ENCODE measurements around the gene MRTFB.

Gene MRTFB

GRCh38 chr16:14309906-14310305 lies 238.8 kb downstream of the MRTFB start:
- H3K9me3 ChIP-seq (ENCODE audit: control insufficient read depth, low read length), result no peaks in the 10 kb centered on the region
- peak overlapping the region; percentile 67 for H3K27ac ChIP-seq (ENCODE audit: low read depth, low read length, severe bottlenecking)
- WGBS, 2 experiments (ENCODE audit: insufficient coverage in 2 of 2), result 85 to 88% methylated on average over 9 to 10 of the region's 10 CpGs
- peaks cover 56% of the 10 kb centered on the region for H3K4me1 ChIP-seq (ENCODE audit: control insufficient read depth, insufficient read depth, low read length, poor library complexity, severe bottlenecking)
- no peak overlapping the region for H3K4me3 ChIP-seq (ENCODE audit: extremely low read depth, insufficient read depth, low read length, poor library complexity, severe bottlenecking)
- no peaks in the 10 kb centered on the region for H3K36me3 ChIP-seq (ENCODE audit: control insufficient read depth, insufficient read depth, low read length)

DNA sequence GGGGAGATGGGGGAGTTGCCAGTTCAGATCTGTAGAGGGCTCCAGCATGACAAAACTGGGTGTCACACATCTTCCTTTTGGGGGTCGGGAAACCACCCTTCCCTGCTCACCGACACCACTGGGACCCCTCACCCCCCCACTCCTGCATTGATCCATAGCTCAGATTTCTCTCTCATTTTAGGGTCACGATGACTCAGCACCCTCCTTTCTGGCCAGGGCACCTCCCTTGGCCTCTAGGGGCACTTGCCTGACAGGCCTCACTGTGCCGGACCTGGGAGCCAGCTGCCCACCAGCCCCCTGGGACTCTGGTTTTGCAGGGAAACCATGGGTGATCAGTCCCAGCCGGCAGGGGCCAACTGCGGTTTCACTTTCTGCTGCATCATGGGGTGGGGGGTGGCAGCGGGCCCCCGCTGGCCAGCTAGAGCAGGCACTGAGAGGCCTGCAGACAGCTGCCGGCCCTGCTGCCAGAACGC lies 239.4 kb downstream of the MRTFB start:
- H3K4me3 ChIP-seq (ENCODE audit: extremely low read depth, insufficient read depth, low read length, poor library complexity, severe bottlenecking), result no peak overlapping the region
- peaks cover 50% of the 10 kb centered on the region for H3K4me1 ChIP-seq (ENCODE audit: control insufficient read depth, insufficient read depth, low read length, poor library complexity, severe bottlenecking)
- H3K36me3 ChIP-seq (ENCODE audit: control insufficient read depth, insufficient read depth, low read length), result no peaks in the 10 kb centered on the region
- H3K27ac ChIP-seq (ENCODE audit: low read depth, low read length, severe bottlenecking), result peak overlapping the region; percentile 67
- no peaks in the 10 kb centered on the region for H3K9me3 ChIP-seq (ENCODE audit: control insufficient read depth, low read length)
- WGBS, 2 experiments (ENCODE audit: insufficient coverage in 2 of 2), result 56 to 63% methylated on average over 7 to 9 of the region's 10 CpGs

- 78 to 100% methylated on average over 1 of the region's 1 CpG for WGBS, 2 experiments (ENCODE audit: insufficient coverage in 2 of 2)
- peaks cover 14% of the 10 kb centered on the region for H3K4me1 ChIP-seq (ENCODE audit: control insufficient read depth, insufficient read depth, low read length, poor library complexity, severe bottlenecking)
- H3K4me3 ChIP-seq (ENCODE audit: extremely low read depth, insufficient read depth, low read length, poor library complexity, severe bottlenecking), result no peak overlapping the region
- no peaks in the 10 kb centered on the region for H3K36me3 ChIP-seq (ENCODE audit: control insufficient read depth, insufficient read depth, low read length)
- H3K9me3 ChIP-seq (ENCODE audit: control insufficient read depth, low read length), result no peaks in the 10 kb centered on the region
- H3K27ac ChIP-seq (ENCODE audit: low read depth, low read length, severe bottlenecking), result no peak overlapping the region
Observed at GRCh38 chr16:14314116-14314515, 243.0 kb downstream of the MRTFB start.

- no peak overlapping the region for H3K27ac ChIP-seq (ENCODE audit: low read depth, low read length, severe bottlenecking)
- WGBS, 2 experiments (ENCODE audit: insufficient coverage in 2 of 2), result 92 to 93% methylated on average over 6 to 7 of the region's 11 CpGs
- no peak overlapping the region for H3K4me3 ChIP-seq (ENCODE audit: extremely low read depth, insufficient read depth, low read length, poor library complexity, severe bottlenecking)
- H3K4me1 ChIP-seq (ENCODE audit: control insufficient read depth, insufficient read depth, low read length, poor library complexity, severe bottlenecking), result no peaks in the 10 kb centered on the region
- H3K9me3 ChIP-seq (ENCODE audit: control insufficient read depth, low read length), result no peaks in the 10 kb centered on the region
- no peaks in the 10 kb centered on the region for H3K36me3 ChIP-seq (ENCODE audit: control insufficient read depth, insufficient read depth, low read length)
Observed at GRCh38 chr16:14315683-14316320, 244.7 kb downstream of the MRTFB start.

Data from mesodermal cell (in vitro differentiated cells).